ENCODE measurements around the gene TNFRSF11A. TPM values are rescaled to one million over a fixed set of nuclear protein-coding genes. Genes with fewer than 3 reads are reported as not detected.
A peak's percentile ranks its signal among the peaks of the same experiment; 100 is the strongest.

Gene TNFRSF11A
- 1.1 TPM for total RNA-seq

- peak; percentile 59 for DNase-seq (ENCODE audit: low spot score)
- ATAC-seq, result peak; percentile 91
These were observed at the start of gene TNFRSF11A for GRCh38 chr18:62324917-62325805. Gene TNFRSF11A, plus strand, starts transcription at chr18:62325310. Its CDS starts 43 bp downstream, at chr18:62325353.

DNA sequence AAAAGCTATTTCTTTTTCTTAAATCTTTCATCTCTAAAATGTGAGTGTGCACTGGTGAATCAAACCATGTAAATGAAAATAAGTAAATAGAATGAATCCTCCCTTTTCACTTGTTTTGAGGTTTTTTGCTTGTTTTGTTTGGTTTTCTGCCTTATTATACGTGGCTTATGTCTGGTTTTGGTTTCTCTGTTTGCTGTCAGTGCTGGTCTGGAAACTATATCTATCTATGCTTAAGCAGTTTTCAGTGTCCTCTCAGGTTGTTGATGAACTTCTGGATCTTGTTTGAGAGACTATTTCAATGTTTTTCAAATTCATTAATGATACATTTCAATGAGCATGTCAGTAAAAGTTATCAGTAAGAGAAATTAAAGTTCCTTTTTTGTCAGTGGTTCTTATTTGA is 48.1 kb upstream of the TNFRSF11A start:
- no peak for ATAC-seq
- no peak for DNase-seq (ENCODE audit: low spot score)

DNA sequence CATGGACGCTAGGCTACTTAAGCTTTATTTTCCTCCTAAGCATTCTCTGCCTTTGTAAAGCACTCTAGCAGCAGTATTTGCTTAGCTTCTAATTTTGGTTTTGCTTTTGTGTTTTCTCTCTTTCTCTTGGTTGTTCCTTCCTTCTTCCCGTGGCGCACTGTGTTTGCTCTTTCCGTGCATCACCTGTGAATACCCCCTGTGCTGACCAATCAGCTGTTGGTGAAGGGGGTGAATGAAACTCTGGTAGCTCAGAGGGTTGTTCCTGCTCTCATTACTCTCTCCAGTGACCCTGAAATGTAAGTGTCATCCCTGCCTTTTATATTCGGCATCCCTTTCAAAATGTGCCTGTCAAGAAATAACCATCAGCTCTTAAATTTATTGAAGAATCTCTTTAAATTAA is 45.5 kb upstream of the TNFRSF11A start:
- ATAC-seq, result no peak
- DNase-seq (ENCODE audit: low spot score), result no peak

DNA sequence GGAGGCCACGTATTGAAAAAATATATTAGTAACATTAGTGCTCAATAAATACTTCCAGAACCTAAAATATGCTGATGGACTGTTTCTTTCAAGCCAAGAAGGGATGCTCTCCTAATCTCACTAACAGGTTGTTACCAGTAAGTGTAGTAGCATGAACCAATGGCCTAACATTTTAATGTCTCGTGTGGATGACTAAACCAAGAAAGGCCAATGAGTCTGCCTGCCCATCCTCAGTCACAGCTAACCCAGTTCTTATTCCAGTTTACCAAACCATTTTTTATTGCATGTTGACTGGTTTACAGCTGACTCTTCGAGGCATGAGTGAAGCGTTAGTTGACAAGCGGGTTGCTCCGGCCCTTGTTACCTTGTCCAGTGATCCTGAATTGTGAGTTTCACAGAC is 45.1 kb upstream of the TNFRSF11A start:
- no peak for ATAC-seq

DNA sequence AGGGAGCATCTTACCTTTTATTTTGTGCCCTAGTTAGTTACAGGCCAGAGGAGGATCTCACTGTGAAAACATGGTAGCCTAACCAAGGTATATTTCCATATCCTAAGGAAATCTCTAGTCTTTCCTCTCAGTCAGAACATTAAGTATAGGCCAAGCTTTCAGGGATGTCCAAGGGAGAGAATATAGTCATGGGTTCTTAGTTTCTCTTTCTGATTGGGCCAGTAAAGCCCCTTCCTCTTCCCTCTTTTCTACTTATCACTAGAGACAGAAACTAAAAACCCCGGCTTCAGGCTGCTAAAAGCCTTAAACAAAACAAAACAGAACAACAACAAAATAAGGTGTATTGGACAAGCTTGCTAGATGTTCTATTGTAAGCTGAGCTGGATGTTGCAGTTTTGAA is 44.3 kb upstream of the TNFRSF11A start:
- ATAC-seq (no peak), DNase-seq (ENCODE audit: low spot score) (no peak)

More for the DNA sequence above, 45.1 kb upstream of the TNFRSF11A start:
- DNase-seq (ENCODE audit: low spot score), result no peak

DNA sequence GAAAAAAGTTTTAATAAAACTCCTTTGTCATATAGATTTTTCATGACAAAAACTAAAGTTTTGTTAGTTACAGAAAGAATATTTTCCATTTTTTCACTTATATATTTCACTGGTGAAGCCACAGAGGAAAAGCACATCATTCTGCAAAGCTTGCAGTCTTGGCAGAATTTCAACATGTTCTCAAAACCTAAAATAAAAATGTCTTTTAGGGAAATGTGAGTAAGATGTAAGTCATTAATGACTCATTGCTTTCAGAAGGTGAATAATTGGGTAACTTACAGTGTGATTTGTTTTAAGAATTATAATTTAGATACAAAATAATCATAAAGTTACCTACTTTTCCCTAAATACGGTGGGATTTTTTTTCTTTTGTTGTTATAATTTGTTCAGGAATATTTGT is 43.4 kb upstream of the TNFRSF11A start:
- ATAC-seq, result no peak
- no peak for DNase-seq (ENCODE audit: low spot score)

DNA sequence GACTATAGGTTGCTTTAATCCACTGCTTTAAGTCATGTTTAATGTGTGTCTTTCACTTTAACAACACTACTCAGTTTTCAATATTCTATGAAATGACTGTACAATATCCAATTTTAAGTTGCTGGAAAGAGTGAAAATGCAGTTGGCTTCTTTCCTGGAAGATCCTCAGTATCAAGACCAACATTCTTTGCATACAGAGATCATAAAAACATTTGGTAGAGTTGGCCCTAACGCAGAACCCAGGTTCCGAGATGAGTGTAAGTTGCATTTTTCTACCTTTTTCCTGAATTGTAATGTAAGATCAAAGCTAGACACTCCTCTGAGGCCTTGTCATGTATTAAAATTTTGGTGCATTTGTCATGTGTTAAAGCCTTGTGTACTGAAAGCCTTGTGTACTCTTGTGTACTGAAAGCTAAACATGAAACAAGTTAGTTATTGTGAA is 42.9 kb upstream of the TNFRSF11A start:
- ATAC-seq, result no peak
- no peak for DNase-seq (ENCODE audit: low spot score)

DNA sequence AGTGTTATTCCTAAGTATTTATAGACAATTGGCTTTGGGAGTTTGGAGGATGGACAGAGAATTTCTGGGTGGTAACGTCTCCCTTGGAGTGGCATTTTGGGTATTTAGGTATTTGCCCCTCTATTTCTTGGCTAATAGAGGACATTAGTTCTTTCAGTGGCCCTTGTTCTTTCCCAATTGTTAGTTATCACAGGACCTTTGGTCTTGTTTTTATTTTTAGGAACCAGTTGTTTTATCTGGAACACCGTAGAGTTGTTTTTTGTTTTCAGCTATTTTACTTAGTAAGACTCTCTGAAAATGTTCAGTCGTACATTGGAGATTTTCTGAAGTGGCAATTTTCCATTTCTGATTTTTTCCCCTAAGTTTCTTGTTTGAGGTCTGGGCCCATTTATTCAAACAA is 40.5 kb upstream of the TNFRSF11A start:
- DNase-seq (ENCODE audit: low spot score), result no peak
- peak; percentile 50 for ATAC-seq

GRCh38 chr18:62285281-62285680 is 39.8 kb upstream of the TNFRSF11A start:
- no peak for DNase-seq (ENCODE audit: low spot score)
- ATAC-seq, result no peak

DNA sequence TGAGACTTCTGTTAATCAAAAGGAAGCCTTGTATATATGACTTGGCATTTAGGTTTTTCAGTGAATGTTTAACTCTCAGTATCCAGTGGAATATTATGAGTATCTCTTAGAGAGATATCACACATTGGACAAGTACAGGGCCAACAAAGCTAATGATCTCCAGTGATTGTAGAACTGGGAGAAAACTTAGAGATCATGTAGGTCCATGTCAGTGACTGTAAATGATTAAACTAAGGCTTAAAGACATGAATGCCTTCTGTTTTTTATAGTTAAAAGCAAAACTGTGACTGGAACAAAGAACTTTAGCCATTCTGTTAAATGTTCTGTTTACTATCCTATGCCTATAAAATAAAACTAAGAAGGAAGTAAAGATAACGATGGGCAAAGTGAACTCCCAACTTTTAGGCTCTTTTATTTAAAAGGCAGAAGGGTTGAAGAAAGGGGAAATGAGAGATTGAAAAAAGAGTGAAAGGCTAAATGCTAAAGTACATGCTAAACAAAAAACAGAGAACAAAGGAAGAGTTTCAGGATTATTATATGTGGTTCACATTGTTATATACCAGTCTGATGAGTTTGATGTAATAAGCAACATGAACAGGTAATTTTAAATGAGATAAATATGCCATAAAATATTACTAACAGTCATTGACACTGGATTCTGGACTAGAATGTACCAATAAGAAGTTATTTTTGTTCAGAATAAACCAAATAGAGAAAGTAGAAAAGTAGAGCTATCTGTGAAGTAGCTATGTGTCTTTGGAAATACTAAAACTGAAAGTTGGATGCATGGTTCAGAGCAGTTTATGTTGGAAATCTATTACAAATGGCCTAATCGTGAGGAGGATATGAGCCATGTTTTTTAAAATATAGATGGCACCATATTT is 37.1 kb upstream of the TNFRSF11A start:
- ATAC-seq, result no peak
- DNase-seq (ENCODE audit: low spot score), result no peak

DNA sequence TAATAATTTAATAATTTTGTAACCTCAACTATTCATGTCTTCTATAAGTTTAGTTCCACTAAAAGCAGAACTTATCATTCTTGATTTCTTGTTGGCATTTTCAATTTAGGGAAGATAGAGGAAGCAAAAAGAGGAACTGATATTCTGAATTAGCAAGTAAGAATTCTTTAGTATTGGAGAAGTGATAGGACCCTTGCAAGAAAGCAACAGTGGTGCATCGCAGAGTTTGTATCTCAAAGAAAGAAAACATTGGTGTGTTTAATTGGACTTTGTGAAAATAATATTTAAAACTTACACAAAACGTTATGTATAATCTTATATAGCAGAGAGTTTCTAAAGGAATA is 36.5 kb upstream of the TNFRSF11A start:
- DNase-seq (ENCODE audit: low spot score) (no peak), ATAC-seq (no peak)

- DNase-seq (ENCODE audit: low spot score), result no peak
- ATAC-seq, result no peak
These were observed 36.1 kb upstream of the TNFRSF11A start for GRCh38 chr18:62289047-62289446.

GRCh38 chr18:62294073-62294472 is 31.0 kb upstream of the TNFRSF11A start:
- ATAC-seq (no peak), DNase-seq (ENCODE audit: low spot score) (no peak)

DNA sequence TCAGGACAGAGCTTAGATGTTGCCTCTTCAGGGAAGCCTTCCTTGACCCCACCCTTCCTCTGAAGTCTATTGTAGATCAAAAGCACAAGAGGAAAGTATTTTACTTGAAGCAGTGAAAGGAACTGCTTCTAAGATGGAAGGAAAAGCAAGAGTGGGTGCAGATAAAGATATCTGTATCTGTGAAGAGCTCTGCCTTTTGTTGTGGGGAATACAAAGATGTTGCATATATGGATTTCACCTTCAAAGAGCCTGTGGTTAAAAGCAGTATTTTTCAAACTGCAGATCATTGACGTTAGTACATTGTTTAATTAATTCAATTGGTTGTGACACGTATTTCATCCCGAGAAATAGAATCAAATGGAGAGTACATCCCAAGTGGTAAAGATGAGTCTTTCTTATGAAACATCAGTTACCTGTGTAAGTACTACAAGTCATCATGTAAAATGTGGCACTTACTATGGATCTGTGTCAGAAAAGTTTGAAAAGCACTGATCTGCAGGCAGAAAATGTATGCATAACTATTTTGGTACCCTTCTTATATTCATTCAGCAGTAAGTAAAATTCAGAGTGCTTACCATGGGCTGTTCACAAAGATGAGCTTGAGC is 24.6 kb upstream of the TNFRSF11A start:
- DNase-seq (ENCODE audit: low spot score) (no peak), ATAC-seq (no peak)

DNA sequence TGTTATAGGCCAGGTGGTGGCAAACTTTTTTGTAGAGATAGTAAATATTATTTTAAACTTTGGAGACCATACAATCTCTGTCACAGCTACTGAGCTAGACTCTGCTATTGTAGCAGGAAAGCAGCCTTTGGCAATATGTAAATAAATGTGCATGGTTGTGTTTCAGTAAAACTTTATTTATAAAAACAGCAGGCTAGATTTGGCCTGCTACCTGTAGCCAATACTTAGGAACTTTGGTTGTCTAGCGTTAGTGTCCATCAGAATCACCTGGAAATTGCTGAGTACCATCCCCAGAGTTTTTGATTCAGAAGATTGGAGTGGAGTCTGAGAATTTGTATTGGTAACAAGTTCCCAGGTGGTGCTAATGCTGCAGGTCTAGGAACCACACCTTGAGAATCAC is 23.8 kb upstream of the TNFRSF11A start:
- DNase-seq (ENCODE audit: low spot score), result no peak
- ATAC-seq, result no peak

DNA sequence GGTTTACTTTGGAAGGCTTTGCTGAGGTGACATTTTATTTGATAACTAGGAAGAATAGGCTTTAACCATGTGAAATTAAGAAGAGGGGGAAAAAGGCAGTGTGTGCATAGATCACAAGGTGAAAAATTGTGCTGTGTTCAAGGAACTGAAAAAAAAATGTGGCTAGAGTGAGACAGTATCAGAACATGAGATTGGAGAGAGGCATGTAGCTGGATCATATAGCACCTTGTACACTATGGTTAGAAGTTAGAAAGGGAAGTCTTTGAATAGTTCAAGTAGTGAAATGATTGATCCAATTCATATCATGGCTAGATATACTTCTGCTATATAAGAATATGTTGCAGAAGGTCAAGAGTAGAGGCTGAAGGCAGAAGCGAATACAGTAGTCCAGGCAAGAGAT is 12.3 kb upstream of the TNFRSF11A start:
- ATAC-seq (no peak), DNase-seq (ENCODE audit: low spot score) (no peak)

GRCh38 chr18:62318228-62319180 is 6.6 kb upstream of the TNFRSF11A start:
- no peak for ATAC-seq
- DNase-seq (ENCODE audit: low spot score), result no peak

GRCh38 chr18:62321201-62321600 is 3.9 kb upstream of the TNFRSF11A start:
- no peak for DNase-seq (ENCODE audit: low spot score)
- ATAC-seq, result no peak

DNA sequence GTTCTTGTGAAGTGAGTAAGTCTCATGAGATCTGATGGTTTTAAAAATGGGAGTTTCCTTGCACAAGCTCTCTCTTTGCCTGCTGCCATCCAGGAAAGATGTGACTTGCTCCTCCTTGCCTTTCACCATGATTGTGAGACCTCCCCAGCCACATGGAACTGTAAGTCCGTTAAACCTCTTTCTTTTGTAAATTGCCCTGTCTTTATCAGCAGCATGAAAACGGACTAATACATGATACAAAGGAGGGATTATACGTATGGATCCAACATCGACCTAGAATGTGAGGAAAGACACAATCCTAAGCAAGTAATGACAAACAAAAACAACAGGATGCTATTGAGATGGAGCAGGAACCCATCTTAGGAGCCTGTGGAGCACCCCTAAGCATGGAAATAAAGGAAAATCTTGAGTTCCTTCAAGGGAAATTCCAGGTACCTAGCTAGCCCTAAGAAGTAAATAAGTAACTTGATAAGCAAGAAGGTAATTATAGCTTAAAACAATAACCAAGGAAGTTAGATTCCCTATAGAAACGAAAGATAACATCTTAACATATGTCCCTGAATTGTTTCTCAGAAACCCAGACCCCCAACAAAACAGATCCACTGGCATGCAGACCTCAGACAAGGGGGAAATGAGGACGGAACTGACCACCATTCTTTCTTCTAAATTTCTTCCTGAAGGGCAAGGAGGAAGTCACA is 1.5 kb upstream of the TNFRSF11A start:
- DNase-seq (ENCODE audit: low spot score) (no peak), ATAC-seq (no peak)

Measured in left lobe of liver (tissue), 2 donors.